GM18511 (cell line): ENCODE results near the gene CCDC149.

Source experiments
- ATAC-seq: cut with Tn5 transposase; IDR thresholded peaks from one replicate; pipeline ENCODE4 v1.9.1; 2021; ENCODE audit warnings: mild to moderate bottlenecking, moderate library complexity; ENCODE audit not compliant: unreplicated experiment

CCDC149 gene

DNA sequence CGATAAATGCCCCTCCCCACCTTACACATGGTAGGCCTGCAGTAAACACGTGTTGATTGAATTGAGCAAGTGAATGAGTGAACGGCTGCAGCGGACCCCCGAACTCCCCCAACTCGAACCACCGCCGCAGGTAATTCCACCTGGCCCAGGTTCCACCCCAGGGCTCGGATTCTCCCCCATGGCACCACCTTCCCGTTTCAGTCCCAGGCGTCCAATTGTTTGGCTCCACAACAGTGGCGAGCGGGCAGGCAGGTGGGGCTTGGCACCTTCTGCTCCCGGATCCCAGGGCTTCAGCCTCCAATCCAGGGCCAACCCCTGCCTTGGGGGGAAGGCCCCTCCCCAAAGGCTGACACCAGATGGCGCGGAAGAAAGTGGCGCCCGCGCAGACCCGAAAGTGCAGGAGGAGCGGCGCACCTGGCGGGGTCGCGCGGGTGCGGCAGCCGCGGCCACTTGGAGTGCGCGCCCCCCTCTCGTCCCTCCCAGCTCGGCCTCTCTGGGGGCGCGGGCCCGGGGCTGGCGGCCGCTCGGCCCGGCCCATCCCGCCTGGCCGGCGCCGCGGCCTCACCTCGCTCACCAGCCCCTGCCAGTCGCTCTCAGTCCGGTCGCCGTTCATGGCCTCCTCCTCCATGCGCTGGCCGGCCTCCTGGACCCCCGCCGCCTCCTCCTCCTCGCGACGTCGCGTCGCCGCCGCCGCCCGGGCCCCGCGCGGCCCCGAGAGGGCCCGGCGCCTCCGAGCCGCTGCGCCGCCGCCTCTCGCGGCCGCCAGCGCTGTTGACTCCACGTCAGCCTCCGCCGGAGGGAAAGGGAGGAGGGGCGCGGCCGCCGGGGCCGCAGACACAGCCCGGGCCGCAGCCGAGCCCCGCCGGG is at the start of gene CCDC149:
TSS of gene CCDC149 (minus strand) at position 791 of the 867 bp plus-strand sequence. CDS start at position 613, 178 bp downstream.
- ATAC-seq = no peak

DNA sequence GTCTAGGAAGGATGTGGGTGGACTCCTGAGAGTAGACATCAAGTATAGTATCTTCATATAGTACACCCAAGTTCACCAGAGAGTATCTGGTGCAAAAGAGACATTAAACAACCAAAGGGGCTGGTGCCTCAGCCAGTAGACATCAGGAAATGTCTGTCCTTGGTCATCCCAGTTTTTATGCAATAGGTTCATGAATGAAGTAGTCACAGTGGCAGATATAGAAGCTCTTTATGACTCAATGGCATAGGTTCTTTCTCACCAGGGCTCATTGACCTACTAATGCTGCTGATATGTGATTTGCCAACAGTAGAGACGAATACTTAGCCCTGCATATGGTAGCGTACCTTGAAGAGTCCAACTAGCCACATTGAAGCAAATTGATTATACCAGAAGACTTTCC is 45.0 kb upstream of the CCDC149 start:
- no peak for ATAC-seq

DNA sequence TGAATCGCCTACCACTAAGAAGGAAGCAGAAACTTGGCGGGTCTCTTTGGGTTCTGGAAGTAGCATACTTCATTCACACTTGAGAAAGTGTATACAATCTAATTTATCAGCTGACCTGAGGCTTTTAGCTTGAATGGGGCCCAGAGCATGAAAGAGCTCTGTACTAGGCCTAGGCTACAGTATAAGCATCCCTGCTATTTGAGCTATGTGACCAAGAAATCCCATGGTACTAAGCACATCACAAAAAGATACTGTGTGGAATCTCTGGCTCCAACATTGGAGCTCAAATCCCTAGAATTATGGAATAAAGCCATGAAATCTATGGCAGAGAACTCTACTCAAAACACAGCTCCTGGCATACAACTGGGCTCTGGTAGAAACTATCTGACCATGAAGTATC is 43.9 kb upstream of the CCDC149 start:
- ATAC-seq = no peak

DNA sequence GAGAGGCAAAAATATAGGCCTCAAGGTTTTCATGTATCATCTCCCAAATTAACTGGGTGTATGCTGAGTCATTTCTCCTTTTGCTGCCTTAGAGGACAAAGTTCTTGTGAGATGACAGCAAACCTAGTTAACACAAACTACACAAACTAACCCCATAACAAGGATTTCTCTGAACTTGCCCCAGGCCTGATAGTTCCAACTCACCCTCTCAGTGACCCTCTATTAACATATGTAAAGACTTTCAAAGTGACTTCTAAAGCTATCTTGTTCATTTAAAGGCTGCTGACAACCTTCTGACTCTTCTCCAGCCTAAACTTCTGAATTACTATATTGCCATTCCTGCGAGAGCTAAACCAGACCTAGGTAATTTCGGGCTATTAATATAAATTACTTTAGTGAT is 43.2 kb upstream of the CCDC149 start:
- ATAC-seq = no peak

DNA sequence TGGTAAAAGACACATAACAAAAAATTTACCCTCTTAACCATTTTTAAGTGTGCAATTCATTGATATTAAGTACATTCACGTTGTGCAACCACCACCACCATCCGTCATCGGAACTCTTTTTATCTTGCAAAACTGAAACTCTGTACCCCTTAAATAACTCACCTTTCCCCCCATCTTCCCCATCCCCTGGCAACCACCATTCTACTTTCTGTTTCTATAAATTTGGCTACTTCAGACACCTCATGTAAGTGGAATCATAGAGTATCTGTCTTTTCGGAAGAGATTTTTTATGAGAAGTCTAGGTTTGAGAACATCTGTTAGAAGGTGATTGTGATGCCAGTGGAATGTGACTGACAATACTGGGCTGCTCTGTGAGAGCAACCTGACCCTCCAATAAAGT is 39.8 kb upstream of the CCDC149 start:
- ATAC-seq = no peak

DNA sequence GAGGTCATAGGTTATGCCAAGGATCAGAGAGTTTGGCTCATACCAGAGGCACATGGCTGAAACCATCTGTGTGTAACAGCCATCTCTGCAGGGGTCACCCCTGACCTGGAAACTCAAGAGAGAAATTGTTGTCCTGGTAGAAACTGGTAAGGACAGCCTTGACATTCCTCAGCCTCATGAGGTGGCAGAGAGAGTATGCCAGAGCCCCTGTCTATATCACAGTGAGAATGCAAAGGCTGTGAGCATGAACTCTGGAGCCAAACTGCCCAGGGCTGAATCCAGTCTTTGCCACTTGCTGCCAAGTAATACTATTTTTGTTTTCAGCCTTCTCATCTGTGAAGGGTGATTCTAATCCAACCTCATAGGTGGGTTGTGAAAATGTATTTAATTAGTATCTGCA is 37.1 kb upstream of the CCDC149 start:
- ATAC-seq = no peak

DNA sequence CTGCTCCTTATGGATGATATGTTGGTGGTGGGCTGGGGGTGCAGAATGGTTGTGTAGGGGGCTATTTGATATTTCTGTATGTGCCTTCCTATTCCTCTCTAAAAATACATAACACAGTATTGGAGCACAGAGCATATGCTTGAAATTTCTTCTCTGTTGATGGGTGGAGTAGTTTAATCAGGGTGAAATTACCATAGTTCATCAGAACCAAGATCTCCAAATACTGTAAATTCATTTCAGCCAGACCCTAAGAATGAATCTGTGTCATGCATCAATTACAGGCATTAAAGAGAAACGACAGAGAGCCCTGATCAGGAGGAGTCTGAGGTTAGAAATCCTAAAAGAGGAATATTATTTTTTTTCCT is 25.1 kb upstream of the CCDC149 start:
- ATAC-seq = no peak

DNA sequence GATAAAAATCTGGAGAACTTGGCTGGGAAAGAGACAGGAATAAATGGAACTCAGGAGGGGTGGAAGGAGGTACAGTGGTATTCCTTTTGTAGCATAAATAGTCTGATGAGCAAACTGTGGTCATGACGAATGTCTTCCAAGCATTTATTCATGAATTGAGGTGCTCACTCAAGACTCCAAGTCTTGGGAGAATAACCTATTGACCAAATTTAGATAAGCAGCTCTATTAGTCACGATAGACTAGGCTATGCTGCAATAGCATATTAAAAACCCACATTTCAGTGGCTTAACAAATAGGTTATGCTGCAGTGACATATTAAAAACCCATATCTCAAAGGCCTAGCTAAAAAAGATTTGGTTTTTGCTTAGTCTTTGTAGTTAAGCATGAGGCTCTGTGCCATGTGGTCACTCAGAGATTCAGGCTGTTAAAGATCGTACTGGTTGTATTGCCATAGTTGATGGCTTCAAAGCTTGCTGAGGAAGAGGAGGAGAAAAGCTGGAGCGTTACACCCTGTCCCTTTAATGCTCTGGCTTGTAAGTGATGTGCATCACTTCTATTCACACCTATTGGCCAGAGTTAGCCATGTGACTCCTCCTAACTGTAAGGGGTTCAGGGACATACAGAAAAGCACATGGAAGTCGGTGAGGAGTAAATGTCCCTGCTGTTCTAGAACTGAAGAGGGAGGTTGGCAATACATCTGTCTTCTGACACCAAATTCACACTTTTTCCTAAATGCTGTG is 24.5 kb upstream of the CCDC149 start:
- ATAC-seq = no peak

DNA sequence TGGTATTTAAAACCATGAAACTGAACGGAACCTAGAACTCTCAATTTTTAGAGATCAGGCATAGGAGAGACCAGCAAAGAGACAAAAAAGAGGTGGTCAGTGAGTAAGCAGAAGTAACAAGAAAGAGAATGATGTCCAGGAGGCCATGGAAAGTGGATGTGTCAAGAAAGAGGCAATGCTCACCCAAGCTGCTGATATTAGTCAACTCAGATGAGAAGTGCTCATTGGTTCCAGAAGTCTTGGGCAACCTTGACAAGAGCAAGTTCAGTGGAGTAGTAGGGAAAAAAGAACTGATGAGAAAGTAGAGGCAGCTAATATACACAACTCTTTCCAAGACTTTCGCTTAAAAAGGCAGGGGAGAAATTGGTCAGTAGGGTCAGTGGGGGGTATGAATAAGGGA is 23.0 kb upstream of the CCDC149 start:
- no peak for ATAC-seq

DNA sequence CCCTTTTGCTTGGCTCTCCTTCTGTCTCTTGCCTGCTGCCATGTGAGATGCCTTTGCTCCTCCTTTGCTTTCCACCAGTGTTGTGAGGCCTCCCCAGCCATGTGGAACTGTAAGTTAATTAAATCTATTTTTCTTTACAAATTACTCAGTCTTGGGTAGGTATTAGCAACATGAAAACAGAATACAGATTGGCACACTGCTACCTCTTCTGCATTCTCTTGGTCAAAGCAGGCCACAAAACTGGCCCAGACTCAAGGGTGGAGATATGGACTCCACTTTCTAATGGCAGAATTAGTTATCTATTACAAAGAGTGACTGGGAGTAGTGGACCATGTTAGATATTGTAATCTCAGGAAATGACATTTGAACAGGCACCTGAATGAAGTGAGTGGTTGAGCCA is 21.5 kb upstream of the CCDC149 start:
- no peak for ATAC-seq

DNA sequence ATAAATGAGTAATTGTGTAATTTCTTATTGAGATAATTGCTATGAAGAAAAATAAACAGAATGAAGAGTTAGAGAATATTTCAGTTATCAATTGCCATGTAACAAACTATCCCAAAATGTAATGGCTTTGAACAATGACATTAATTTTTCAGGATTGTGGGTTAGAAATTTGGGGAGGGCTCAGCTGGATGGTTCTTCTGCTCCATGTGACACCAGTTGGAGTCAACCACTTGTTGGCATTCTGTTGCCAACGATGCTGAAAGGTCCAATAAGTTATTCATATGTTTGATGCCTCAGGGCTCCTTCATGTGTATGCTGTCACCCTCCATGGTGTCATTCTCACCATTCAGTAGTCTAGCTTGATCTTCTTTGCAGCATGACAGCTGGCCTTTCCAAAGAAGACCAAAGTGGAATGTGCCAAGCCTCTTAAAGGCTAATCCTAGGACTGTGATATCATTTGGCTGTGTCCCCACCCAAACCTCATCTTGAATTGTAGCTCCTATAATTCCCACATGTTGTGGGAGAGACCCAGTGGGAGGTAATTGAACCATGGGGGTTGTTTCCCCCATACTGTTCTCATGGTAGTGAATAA is 20.9 kb upstream of the CCDC149 start:
- no peak for ATAC-seq

DNA sequence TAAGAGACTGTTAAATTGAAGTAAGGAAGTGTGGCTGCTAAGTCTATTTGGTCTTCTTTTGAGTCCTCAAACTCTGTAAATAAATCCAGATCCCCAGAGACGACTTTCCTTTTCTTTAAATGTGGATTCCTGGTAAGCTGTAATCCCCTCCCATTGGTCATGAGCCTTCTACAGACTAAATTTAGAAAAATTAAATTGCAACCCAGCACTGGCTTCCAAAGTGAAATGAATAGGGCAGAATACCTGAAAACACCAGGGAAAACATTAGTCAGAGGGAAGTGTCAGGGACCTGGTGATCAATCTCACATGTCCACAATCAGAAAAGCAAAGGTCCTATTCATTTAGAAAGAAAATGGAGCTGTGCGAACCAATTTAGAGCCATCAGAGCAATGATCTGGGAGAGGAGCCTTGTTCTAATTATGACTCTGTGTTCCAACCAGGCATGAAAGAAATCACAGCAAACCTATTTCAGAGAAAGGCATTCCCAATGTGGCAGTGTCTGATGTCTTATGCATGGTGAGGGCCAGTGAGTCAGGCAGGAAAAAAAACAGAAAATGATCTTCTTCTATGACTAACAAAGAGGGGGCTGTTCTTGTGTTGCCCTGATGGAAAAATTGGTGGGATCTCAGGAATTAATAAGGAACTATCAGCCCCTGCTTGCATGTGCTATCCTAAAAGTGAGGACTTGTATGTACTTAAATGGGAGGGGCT is 19.8 kb upstream of the CCDC149 start:
- no peak for ATAC-seq

DNA sequence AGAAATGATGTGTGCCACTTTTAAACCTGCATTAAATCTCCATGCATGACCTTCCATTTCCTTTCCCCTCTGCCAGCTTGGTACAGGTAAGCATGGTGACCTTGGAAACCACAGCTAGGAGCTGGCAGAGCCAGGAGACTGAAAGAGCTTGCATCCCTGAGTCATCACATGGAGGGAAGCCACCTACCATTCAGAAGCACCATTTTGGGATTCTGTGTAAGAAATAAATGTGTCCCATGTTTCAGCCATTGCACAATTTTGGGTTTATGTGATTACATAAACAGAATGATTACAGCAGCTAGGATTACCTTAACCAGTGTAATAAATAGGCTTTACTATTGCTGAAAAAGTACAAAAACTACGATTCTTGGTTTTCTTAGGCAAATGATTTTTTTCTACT is 17.3 kb upstream of the CCDC149 start:
- no peak for ATAC-seq

DNA sequence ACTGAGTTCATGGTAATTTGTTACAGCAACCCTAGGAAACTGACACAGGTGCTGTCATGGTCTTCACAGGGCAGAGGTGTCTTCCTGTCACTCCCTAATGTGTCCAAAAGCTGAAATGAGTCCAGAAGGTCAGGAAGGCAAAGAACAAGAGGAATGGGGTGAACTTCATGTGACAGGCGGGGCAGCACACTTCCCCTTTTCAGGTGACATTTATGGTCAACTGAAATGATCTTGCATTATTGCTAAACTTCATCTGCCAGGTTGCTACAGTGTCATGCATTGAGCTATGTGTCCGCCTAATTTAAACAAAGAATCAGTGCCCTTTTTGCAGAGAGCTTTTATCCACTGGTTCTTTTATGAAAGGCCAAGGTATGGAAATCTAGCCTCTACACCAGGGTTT is 15.9 kb upstream of the CCDC149 start:
- no peak for ATAC-seq

DNA sequence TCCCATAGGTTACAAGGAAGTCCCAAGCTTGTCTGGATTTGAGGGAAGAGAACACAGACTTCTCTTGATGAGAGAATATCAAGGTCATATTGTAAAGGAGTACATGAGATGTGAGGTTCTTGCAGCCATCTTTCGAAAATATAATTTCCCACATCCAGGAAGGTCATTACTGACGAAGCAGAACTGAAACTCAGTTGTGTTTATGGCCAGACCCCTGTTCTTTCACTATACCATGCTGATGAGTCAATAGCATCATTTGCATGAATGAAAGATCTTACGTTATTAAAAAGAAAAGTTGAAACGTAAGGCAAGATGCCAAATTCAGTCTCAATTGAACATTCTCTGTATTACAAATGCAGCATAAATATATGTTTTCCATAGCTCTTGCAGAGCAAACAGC is 14.2 kb upstream of the CCDC149 start:
- no peak for ATAC-seq

DNA sequence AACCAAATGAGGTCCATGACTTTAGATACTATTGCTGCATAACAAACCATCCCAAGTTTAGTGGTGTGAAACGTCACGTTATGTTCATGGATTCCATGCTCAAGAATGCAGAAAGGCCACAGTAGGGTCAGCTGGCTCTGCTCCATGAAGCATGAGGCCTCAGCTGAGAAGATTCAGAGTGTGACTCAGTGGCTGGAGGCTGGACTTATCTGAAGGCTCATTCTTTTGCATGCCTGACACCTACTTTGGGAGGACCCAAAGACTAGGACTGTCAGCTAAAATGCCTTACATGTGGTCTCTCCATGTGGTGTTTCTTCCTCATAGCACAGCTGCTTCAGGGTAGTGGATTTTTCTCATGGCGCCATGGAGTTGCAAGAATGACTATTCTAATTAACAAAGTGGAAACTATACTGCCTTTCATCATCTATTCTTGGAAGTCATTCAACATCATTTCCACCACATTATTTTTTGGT is 11.5 kb upstream of the CCDC149 start:
- no peak for ATAC-seq

DNA sequence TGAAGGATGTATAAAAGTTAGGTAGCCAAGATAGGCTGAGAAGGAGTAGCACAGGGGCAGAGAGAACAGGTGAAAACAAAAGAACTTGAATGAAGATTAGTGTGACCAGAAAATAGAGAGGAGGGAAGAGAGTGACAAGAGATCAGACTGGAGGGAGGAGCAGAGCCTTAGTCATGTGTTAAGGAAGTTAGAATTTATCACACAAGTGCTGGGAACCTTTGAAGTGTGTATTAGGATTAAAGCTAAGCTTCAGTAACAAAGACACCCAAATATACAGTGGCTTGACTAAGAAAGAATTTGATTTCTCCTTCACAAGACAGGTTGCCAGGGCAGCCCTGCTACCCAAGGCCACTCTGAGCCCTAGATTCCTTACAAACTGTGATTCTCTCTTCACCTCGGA is 10.7 kb upstream of the CCDC149 start:
- ATAC-seq = no peak

DNA sequence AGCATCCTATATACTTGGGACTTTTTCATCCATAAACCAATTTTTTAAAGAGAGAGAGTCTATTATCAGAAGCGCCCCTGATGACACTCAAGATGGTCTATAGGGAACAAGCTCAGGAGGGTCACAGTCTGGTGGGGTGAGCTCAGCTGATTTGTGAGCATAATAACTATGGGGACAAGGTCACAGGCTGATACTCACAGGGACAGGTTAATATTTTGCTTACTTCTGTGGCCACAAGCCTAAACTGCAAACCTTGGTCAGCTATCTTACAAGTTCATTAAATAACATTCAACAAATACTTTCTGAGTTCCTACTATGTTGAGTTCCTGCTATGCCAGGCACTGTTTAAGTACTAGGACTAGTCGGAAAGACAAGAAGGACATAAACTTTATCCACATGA is 10.2 kb upstream of the CCDC149 start:
- ATAC-seq = no peak

DNA sequence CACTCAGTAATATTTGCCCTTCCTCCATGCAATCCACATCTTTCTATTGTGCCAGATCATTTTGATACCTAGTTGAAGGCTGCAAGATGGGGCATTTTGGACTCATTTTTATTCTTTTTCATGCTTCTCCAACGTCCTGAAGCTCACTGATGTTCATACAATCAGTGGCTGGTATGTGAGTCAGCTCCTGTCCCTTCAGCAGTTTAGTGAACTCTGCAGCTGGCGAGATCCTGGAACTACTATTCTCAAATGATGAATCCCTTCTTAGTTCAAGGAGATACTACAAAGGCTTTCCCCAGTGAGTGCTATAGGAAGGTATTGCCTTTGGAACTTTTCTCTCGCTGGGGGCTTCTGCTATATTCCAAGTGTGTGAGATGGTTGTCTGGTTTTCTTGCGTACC is 9.6 kb upstream of the CCDC149 start:
- no peak for ATAC-seq

DNA sequence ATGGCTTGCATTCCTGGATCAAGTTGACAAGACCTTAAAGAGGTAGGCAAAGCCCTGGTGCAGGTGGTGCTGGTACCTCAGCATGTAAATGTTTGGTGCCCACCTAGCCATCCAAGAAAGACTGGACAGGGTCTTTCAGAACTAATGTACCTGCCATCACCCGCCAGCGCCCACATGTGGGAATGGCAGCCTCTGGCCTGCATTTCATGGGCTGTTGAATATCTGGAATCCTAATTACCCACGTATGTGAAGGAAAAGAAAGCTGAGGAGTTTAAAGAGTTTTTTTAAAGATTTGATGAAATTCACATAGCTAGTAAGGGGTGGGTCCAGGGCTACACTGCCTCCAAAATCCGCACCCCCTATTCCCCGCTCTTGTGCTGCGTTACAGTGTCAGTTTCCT is 8.6 kb upstream of the CCDC149 start:
- no peak for ATAC-seq

DNA sequence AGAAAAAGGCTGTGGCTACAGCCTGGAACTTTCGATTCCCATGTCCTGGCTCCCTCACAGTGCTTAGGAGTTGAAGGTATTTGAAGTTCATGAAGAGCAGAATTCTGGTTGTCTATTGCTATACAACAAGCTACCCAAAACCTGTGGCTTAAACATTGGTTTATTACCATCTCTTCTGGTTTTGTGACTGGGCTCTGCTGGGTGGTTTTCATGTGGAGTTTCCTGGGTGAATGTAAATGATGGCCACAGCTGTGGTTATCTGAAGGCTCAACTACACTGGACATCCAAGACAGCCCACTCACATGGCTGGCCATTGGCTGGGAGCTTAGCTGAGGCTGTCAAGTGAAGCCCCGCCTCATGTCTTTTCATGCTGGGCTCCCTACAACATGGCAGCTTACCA is 7.2 kb upstream of the CCDC149 start:
- ATAC-seq = no peak
